ENCODE measurements around the gene IL13RA2. TPM values are rescaled to one million over a fixed set of nuclear protein-coding genes. Genes with fewer than 3 reads are reported as not detected.

The IL13RA2 gene
- total and polyA plus RNA-seq, 2 of the 13 experiments (the other 11 are each of a cell fraction or from before 2014, with no cell fraction given), result not detected

- Histone ChIP-seq H3K27ac (ENCODE audit: extremely low read length, insufficient read depth, low read length) (no peak overlapping the region), H3K79me2 (ENCODE audit: insufficient read depth, low read length) (no peaks in the 10 kb centered on the region), H3K36me3 (replicated peaks in 1 of 2; ENCODE audit: control insufficient read depth in 1 of 2, insufficient read depth in 2 of 2, low read length in 2 of 2) (no peaks in the 10 kb centered on the region), H3K4me1 (ENCODE audit: insufficient read depth, low read length) (no peaks in the 10 kb centered on the region), H3K4me2 (ENCODE audit: low read depth, low read length) (no peak overlapping the region), H4K20me1 (ENCODE audit: insufficient read depth, low read length) (no peaks in the 10 kb centered on the region), H3K9ac (ENCODE audit: insufficient read depth, low read depth, low read length) (no peak overlapping the region), H3K9me3 (ENCODE audit: low read length) (no peaks in the 10 kb centered on the region), H3K4me3 (replicated peaks in 1 of 3; ENCODE audit: insufficient read depth in 1 of 3, low read depth in 2 of 3, low read length in 3 of 3) (no peak overlapping the region), H2AFZ (ENCODE audit: low read length) (no peak overlapping the region), H3K27me3 (ENCODE audit: control insufficient read depth in 1 of 2, insufficient read depth in 2 of 2, low read length in 2 of 2) (no peaks in the 10 kb centered on the region)
- BruUV-seq (replicated peaks), result no TSS peak
- WGBS (ENCODE audit: low lambda C conversion rate), result 18% methylated on average over 3 of the region's 3 CpGs
- ATAC-seq (no peak), FAIRE-seq (no peak), DNase-seq (ENCODE audit: low spot score) (no peak)
- intact Hi-C loops (cut with micrococcal nuclease; ENCODE audit: unreplicated experiment) (no loop called here), in situ Hi-C loops (cut with HindIII; ENCODE audit: extremely low pct_ligation_motif_present, low pct_unique_long_range_greater_than_20kb) (no loop called here)
- ChIA-PET CTCF (ENCODE audit: low intra/inter-chr PET ratio, low total read pairs) (no interaction called here), POLR2A (no interaction called here)
- TF ChIP-seq ZFP91 (CRISPR knock-in tag; IDR thresholded peaks at IDR 0.05; ENCODE audit: borderline replicate concordance) (no peak), ZNF558 (CRISPR knock-in tag; IDR thresholded peaks at IDR 0.05; ENCODE audit: borderline replicate concordance) (no peak), ZFP36L2 (CRISPR knock-in tag; IDR thresholded peaks at IDR 0.05) (no peak), ZNF503 (CRISPR knock-in tag; IDR thresholded peaks at IDR 0.05) (no peak), TAF1 (CRISPR knock-in tag; IDR thresholded peaks at IDR 0.05) (no peak), ELF3 (CRISPR knock-in tag; IDR thresholded peaks at IDR 0.05) (no peak), ZBTB46 (CRISPR knock-in tag; IDR thresholded peaks at IDR 0.05; ENCODE audit: borderline replicate concordance) (no peak), ZGPAT (CRISPR knock-in tag; IDR thresholded peaks at IDR 0.05) (no peak)
Observed at GRCh38 chrX:114970806-114971205, 46.6 kb downstream of the IL13RA2 start.
